ENCODE data around the gene FREM3.

The FREM3 gene

DNA sequence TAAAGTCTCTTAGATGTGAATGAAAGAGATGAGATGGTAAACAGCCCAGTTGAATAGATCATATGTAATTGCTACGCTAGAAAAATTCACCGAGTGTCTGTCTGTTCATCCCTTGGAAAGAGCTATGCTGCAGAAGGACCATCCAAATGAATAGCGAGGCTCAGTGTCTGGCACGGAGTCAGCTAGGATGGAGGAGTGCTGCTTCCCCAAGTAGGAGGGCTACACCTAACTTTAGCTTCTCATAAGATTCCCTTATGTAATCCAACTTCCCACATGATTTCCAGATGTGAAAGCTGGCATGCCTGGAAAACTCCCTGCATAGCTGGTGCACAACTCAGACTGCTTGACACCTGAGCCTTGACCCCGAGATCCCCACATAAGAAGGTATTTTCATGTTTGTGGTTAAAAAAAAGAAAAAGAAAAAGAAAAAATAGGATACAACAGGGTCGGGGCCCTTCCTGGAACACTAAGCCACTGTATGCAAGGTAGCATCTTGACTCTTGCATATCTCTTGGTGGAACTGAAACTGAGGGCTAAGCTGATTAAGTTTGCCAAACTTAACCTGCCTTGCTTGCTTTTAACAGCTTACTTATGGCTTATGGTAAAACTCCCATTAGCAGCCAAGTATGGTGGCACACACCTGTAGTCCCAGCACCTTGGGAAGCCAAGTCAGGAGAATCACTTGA is 82.3 kb downstream of the FREM3 start:
- H3K27ac ChIP-seq (ENCODE audit: low read depth, low read length) = no peak overlapping the region
- H3K27me3 ChIP-seq (ENCODE audit: control insufficient read depth in 1 of 2, insufficient read depth in 2 of 2, low read length in 2 of 2) = no peaks in the 10 kb centered on the region
- H3K4me3 ChIP-seq (ENCODE audit: low read depth in 1 of 2, low read length in 2 of 2) = no peak overlapping the region
- H3K9me3 ChIP-seq (ENCODE audit: low read length) = no peaks in the 10 kb centered on the region
- H3K36me3 ChIP-seq (ENCODE audit: insufficient read depth, low read length) = no peaks in the 10 kb centered on the region
- H3K4me1 ChIP-seq (ENCODE audit: insufficient read depth, low read length) = no peaks in the 10 kb centered on the region
- H3K9ac ChIP-seq (ENCODE audit: low read length) = no peak overlapping the region

DNA sequence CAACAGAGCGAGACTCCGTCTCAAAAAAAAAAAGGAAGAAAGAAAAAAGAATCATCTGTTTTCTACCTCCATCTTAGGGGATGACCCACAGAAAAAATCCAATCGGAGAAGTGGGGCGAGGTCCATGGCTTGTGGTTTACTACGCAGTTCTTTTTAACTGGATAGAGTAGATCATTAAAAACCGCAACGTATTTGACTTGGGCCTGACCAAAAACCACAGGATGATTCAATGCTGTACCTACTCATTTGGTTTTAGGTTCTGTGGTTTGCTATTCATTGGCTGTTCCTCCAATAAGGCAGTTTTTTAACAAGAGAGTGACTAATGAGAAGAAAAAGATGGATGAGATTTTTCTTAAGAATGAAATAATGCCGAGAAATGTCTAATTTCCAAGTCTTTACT is 83.7 kb downstream of the FREM3 start:
- Histone ChIP-seq H3K36me3 (ENCODE audit: insufficient read depth, low read length) (no peaks in the 10 kb centered on the region), H3K4me3 (ENCODE audit: low read depth in 1 of 2, low read length in 2 of 2) (no peak overlapping the region), H3K9me3 (ENCODE audit: low read length) (no peaks in the 10 kb centered on the region), H3K9ac (ENCODE audit: low read length) (no peak overlapping the region), H3K27me3 (ENCODE audit: control insufficient read depth in 1 of 2, insufficient read depth in 2 of 2, low read length in 2 of 2) (no peaks in the 10 kb centered on the region), H3K4me1 (ENCODE audit: insufficient read depth, low read length) (no peaks in the 10 kb centered on the region), H3K27ac (ENCODE audit: low read depth, low read length) (no peak overlapping the region)

GRCh38 chr4:143609492-143609891 is 91.0 kb downstream of the FREM3 start:
- H3K27ac ChIP-seq (ENCODE audit: low read depth, low read length) = no peak overlapping the region
- peaks cover 14% of the 10 kb centered on the region for H3K4me1 ChIP-seq (ENCODE audit: insufficient read depth, low read length)
- no peaks in the 10 kb centered on the region for H3K27me3 ChIP-seq (ENCODE audit: control insufficient read depth in 1 of 2, insufficient read depth in 2 of 2, low read length in 2 of 2)
- no peaks in the 10 kb centered on the region for H3K9me3 ChIP-seq (ENCODE audit: low read length)
- no peaks in the 10 kb centered on the region for H3K36me3 ChIP-seq (ENCODE audit: insufficient read depth, low read length)
- no peak overlapping the region for H3K4me3 ChIP-seq (ENCODE audit: low read depth in 1 of 2, low read length in 2 of 2)
- no peak overlapping the region for H3K9ac ChIP-seq (ENCODE audit: low read length)

DNA sequence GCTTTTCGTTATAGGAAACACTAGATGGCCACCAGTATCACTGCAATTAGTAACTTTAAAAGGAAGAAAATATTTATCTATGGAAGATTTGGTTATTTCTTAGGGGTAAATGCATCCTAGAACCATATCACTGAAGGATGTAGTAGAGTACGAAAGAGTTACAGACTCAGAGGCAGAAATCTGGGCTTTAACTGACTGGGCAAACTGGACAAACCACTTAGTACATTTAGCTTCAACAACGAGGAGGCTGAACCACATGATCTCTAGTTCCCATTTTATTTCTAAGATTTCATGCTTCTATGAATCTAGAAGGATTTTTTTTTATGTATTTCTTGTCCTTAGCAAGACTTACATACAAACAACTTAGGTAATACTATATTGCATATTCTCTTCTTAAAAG is 94.0 kb downstream of the FREM3 start:
- Histone ChIP-seq H3K9me3 (ENCODE audit: low read length) (no peaks in the 10 kb centered on the region), H3K9ac (ENCODE audit: low read length) (no peak overlapping the region), H3K27ac (ENCODE audit: low read depth, low read length) (no peak overlapping the region), H3K4me1 (ENCODE audit: insufficient read depth, low read length) (peaks cover 14% of the 10 kb centered on the region), H3K36me3 (ENCODE audit: insufficient read depth, low read length) (no peaks in the 10 kb centered on the region), H3K27me3 (ENCODE audit: control insufficient read depth in 1 of 2, insufficient read depth in 2 of 2, low read length in 2 of 2) (no peaks in the 10 kb centered on the region), H3K4me3 (ENCODE audit: low read depth in 1 of 2, low read length in 2 of 2) (no peak overlapping the region)

- no peaks in the 10 kb centered on the region for H3K36me3 ChIP-seq (ENCODE audit: insufficient read depth, low read length)
- no peaks in the 10 kb centered on the region for H3K9me3 ChIP-seq (ENCODE audit: low read length)
- no peak overlapping the region for H3K27ac ChIP-seq (ENCODE audit: low read depth, low read length)
- peaks cover 11% of the 10 kb centered on the region for H3K4me1 ChIP-seq (ENCODE audit: insufficient read depth, low read length)
- H3K9ac ChIP-seq (ENCODE audit: low read length) = no peak overlapping the region
- no peak overlapping the region for H3K4me3 ChIP-seq (ENCODE audit: low read depth in 1 of 2, low read length in 2 of 2)
- H3K27me3 ChIP-seq (ENCODE audit: control insufficient read depth in 1 of 2, insufficient read depth in 2 of 2, low read length in 2 of 2) = no peaks in the 10 kb centered on the region
Observed at GRCh38 chr4:143599827-143600226, 100.6 kb downstream of the FREM3 start.

DNA sequence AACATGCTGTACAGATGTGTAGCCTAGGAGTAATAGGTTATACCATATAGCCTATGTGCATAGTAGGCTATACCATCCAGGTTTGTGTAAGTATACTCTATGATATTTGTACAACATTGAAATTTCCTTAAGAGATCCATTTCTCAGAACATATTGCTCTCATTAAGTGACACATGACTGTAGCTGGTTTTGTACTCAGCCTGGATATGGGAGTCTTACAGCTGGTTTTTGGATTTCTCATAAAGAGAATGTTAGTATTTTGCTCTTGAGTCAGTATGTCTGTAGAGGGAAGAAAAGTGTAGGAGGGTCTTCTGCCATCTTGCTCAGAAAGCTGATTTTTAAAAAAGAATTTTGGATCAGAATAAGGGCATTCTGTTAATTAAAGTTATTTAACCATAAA is 101.7 kb downstream of the FREM3 start:
- peaks cover 11% of the 10 kb centered on the region for H3K4me1 ChIP-seq (ENCODE audit: insufficient read depth, low read length)
- H3K4me3 ChIP-seq (ENCODE audit: low read depth in 1 of 2, low read length in 2 of 2) = no peak overlapping the region
- H3K27me3 ChIP-seq (ENCODE audit: control insufficient read depth in 1 of 2, insufficient read depth in 2 of 2, low read length in 2 of 2) = no peaks in the 10 kb centered on the region
- H3K27ac ChIP-seq (ENCODE audit: low read depth, low read length) = no peak overlapping the region
- no peak overlapping the region for H3K9ac ChIP-seq (ENCODE audit: low read length)
- H3K36me3 ChIP-seq (ENCODE audit: insufficient read depth, low read length) = no peaks in the 10 kb centered on the region
- H3K9me3 ChIP-seq (ENCODE audit: low read length) = no peaks in the 10 kb centered on the region

GRCh38 chr4:143597276-143597675 is 103.2 kb downstream of the FREM3 start:
- H3K9me3 ChIP-seq (ENCODE audit: low read length) = no peaks in the 10 kb centered on the region
- no peak overlapping the region for H3K9ac ChIP-seq (ENCODE audit: low read length)
- no peaks in the 10 kb centered on the region for H3K27me3 ChIP-seq (ENCODE audit: control insufficient read depth in 1 of 2, insufficient read depth in 2 of 2, low read length in 2 of 2)

DNA sequence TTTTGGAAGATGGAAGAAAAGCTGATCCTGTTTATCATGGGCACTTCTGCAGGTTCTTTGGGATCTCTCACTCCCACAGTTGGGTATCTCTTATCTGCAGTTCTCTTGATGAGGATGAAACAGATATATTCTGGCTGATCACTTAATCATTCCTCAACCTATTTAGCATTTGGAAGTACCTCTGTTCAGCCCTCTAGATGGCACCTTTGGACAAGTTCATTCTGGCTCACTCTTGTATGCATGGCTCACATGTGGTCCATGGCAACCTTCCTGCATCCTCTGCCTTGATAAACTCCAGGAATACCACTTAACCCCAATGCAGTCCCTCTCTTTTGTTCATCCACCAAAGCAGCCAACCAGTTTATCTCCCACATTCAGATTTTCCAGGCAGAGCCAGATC is 112.8 kb downstream of the FREM3 start:
- Histone ChIP-seq H3K4me3 (ENCODE audit: low read depth in 1 of 2, low read length in 2 of 2) (no peak overlapping the region), H3K36me3 (ENCODE audit: insufficient read depth, low read length) (no peaks in the 10 kb centered on the region), H3K27me3 (ENCODE audit: control insufficient read depth in 1 of 2, insufficient read depth in 2 of 2, low read length in 2 of 2) (no peaks in the 10 kb centered on the region), H3K9me3 (ENCODE audit: low read length) (peaks cover 2% of the 10 kb centered on the region), H3K4me1 (ENCODE audit: insufficient read depth, low read length) (no peaks in the 10 kb centered on the region), H3K27ac (ENCODE audit: low read depth, low read length) (no peak overlapping the region), H3K9ac (ENCODE audit: low read length) (no peak overlapping the region)

More at GRCh38 chr4:143597276-143597675, 103.2 kb downstream of the FREM3 start:
- Histone ChIP-seq H3K27ac (ENCODE audit: low read depth, low read length) (no peak overlapping the region), H3K4me3 (ENCODE audit: low read depth in 1 of 2, low read length in 2 of 2) (no peak overlapping the region), H3K4me1 (ENCODE audit: insufficient read depth, low read length) (peaks cover 11% of the 10 kb centered on the region), H3K36me3 (ENCODE audit: insufficient read depth, low read length) (no peaks in the 10 kb centered on the region)

GRCh38 chr4:143586080-143586479 is 114.4 kb downstream of the FREM3 start:
- Histone ChIP-seq H3K9me3 (ENCODE audit: low read length) (peaks cover 2% of the 10 kb centered on the region), H3K4me1 (ENCODE audit: insufficient read depth, low read length) (no peaks in the 10 kb centered on the region), H3K4me3 (ENCODE audit: low read depth in 1 of 2, low read length in 2 of 2) (no peak overlapping the region), H3K9ac (ENCODE audit: low read length) (no peak overlapping the region), H3K27me3 (ENCODE audit: control insufficient read depth in 1 of 2, insufficient read depth in 2 of 2, low read length in 2 of 2) (no peaks in the 10 kb centered on the region), H3K36me3 (ENCODE audit: insufficient read depth, low read length) (no peaks in the 10 kb centered on the region), H3K27ac (ENCODE audit: low read depth, low read length) (no peak overlapping the region)

- Histone ChIP-seq H3K27me3 (ENCODE audit: control insufficient read depth in 1 of 2, insufficient read depth in 2 of 2, low read length in 2 of 2) (no peaks in the 10 kb centered on the region), H3K4me1 (ENCODE audit: insufficient read depth, low read length) (no peaks in the 10 kb centered on the region), H3K4me3 (ENCODE audit: low read depth in 1 of 2, low read length in 2 of 2) (no peak overlapping the region), H3K36me3 (ENCODE audit: insufficient read depth, low read length) (no peaks in the 10 kb centered on the region), H3K27ac (ENCODE audit: low read depth, low read length) (no peak overlapping the region), H3K9me3 (ENCODE audit: low read length) (peaks cover 2% of the 10 kb centered on the region), H3K9ac (ENCODE audit: low read length) (no peak overlapping the region)
Observed at GRCh38 chr4:143585548-143585947, 114.9 kb downstream of the FREM3 start.

GRCh38 chr4:143581331-143581946 is 119.0 kb downstream of the FREM3 start:
- no peak overlapping the region for H3K4me3 ChIP-seq (ENCODE audit: low read depth in 1 of 2, low read length in 2 of 2)
- no peak overlapping the region for H3K9ac ChIP-seq (ENCODE audit: low read length)
- H3K27ac ChIP-seq (ENCODE audit: low read depth, low read length) = no peak overlapping the region
- H3K4me1 ChIP-seq (ENCODE audit: insufficient read depth, low read length) = no peaks in the 10 kb centered on the region
- H3K9me3 ChIP-seq (ENCODE audit: low read length) = peaks cover 2% of the 10 kb centered on the region
- H3K27me3 ChIP-seq (ENCODE audit: control insufficient read depth in 1 of 2, insufficient read depth in 2 of 2, low read length in 2 of 2) = no peaks in the 10 kb centered on the region
- H3K36me3 ChIP-seq (ENCODE audit: insufficient read depth, low read length) = no peaks in the 10 kb centered on the region

GRCh38 chr4:143575331-143575730 is 125.1 kb downstream of the FREM3 start:
- Histone ChIP-seq H3K4me3 (ENCODE audit: low read depth in 1 of 2, low read length in 2 of 2) (no peak overlapping the region), H3K9me3 (ENCODE audit: low read length) (no peaks in the 10 kb centered on the region), H3K27me3 (ENCODE audit: control insufficient read depth in 1 of 2, insufficient read depth in 2 of 2, low read length in 2 of 2) (no peaks in the 10 kb centered on the region), H3K9ac (ENCODE audit: low read length) (no peak overlapping the region), H3K4me1 (ENCODE audit: insufficient read depth, low read length) (no peaks in the 10 kb centered on the region), H3K36me3 (ENCODE audit: insufficient read depth, low read length) (no peaks in the 10 kb centered on the region), H3K27ac (ENCODE audit: low read depth, low read length) (no peak overlapping the region)

All from muscle layer of colon (tissue), 2 donors.